Choroid plexus epithelial cell (primary cell): Measurements from ENCODE around the gene AP3S1.

Experiments used
- DNase-seq: peaks from one replicate; pipeline ENCODE4 v3.0.0-alpha.2; 2010; ENCODE audit warnings: low read depth
- H3K4me3 ChIP-seq: 2 replicates; pipeline ENCODE4 v1.5.1; 2011; ENCODE audit warnings: low read depth, mild to moderate bottlenecking, control low read depth, low read length, moderate library complexity
- TF ChIP-seq, protein P1 (sequence below): conservative IDR thresholded peaks from 2 replicates; pipeline ENCODE4 v1.5.1; 2011; ENCODE audit warnings: low read depth, mild to moderate bottlenecking, control low read depth, inconsistent platforms, low read length, moderate library complexity

Gene AP3S1

GRCh38 chr5:115840873-115841272, 862 bp upstream of the AP3S1 start:
- TF ChIP-seq, protein P1, sequence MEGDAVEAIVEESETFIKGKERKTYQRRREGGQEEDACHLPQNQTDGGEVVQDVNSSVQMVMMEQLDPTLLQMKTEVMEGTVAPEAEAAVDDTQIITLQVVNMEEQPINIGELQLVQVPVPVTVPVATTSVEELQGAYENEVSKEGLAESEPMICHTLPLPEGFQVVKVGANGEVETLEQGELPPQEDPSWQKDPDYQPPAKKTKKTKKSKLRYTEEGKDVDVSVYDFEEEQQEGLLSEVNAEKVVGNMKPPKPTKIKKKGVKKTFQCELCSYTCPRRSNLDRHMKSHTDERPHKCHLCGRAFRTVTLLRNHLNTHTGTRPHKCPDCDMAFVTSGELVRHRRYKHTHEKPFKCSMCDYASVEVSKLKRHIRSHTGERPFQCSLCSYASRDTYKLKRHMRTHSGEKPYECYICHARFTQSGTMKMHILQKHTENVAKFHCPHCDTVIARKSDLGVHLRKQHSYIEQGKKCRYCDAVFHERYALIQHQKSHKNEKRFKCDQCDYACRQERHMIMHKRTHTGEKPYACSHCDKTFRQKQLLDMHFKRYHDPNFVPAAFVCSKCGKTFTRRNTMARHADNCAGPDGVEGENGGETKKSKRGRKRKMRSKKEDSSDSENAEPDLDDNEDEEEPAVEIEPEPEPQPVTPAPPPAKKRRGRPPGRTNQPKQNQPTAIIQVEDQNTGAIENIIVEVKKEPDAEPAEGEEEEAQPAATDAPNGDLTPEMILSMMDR = no peak
- H3K4me3 ChIP-seq = peak overlapping the region; percentile 86
- DNase-seq = no peak

- no peak for DNase-seq
- TF ChIP-seq, protein P1 = no peak
- H3K4me3 ChIP-seq = peak overlapping the region; percentile 86
Observed at GRCh38 chr5:115842089-115842935, 577 bp downstream of the AP3S1 start.

DNA sequence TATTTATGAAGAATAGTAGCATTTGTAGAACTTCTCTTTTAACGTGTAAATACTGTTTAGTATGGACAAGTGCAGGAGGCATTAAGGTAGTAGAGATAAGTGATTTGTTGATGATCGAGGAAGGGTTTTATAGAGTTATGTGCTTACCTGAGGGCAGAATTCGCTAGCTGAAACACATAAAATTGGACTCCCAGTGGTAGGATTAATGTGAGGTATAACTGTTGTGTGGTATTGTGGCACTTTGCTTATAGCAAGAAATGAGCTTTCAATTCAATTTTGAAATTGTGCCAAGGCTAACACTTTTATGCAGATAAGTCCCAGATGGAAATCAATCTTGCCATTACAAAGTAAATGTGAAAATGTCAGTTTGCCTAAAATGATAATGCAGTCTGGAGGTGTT, 1.2 kb downstream of the AP3S1 start:
- no peak for DNase-seq
- peak overlapping the region; percentile 86 for H3K4me3 ChIP-seq
- TF ChIP-seq, protein P1 = no peak

- TF ChIP-seq, protein P1 = no peak
- no peak for DNase-seq
- peak overlapping the region; percentile 86 for H3K4me3 ChIP-seq
Observed at GRCh38 chr5:115843444-115844130, 1.9 kb downstream of the AP3S1 start.

DNA sequence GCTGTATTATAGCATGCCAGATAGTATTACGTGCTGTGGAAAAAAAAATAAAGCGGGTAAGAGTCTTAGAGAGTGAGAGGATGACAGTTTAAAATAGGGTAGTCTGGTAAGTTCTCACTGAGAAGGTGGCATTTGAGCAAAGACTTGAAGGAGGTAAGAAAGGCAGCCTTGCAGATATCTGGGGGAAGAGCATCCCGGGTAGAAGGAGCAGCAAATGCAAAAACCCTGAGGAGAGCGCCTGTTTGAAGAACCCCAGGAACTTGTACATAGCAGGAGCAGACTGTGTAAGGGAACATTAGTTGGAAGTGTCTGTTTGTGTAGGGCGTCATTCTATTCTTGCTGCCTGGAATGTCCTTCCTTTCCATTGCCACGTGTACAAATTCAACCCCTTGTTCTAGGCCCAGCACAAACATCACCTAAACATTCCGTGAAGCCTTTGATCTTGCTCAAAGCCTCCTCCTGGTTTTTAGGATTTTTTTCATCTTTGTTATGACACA, 2.6 kb downstream of the AP3S1 start:
- TF ChIP-seq, protein P1 = no peak
- DNase-seq = peak; percentile 59
- H3K4me3 ChIP-seq = peak overlapping the region; percentile 86

GRCh38 chr5:115847290-115847689, 5.6 kb downstream of the AP3S1 start:
- DNase-seq = no peak
- H3K4me3 ChIP-seq = no peak overlapping the region
- TF ChIP-seq, protein P1 = no peak
